Mononuclear cell (primary cell): ENCODE data around the gene ATP5PO. TPM values are rescaled to one million over a fixed set of nuclear protein-coding genes. Genes with fewer than 3 reads are reported as not detected.

Source experiments
- H3K27me3 ChIP-seq: 2 replicates; pipeline ENCODE4 v1.6.0; 2011; ENCODE audit warnings: low read length, control low read depth; ENCODE audit not compliant: insufficient read depth
- H3K4me1 ChIP-seq: 2 replicates; pipeline ENCODE4 v1.5.1; 2011; ENCODE audit warnings: mild to moderate bottlenecking, low read length, control low read depth; ENCODE audit not compliant: insufficient read depth
- H3K4me3 ChIP-seq: 2 replicates; pipeline ENCODE4 v1.5.1; 2011; ENCODE audit warnings: mild to moderate bottlenecking, low read length, moderate library complexity
- H3K9me3 ChIP-seq: 2 replicates; pipeline ENCODE4 v1.5.1; 2011; ENCODE audit warnings: low read depth, mild to moderate bottlenecking, control low read depth, low read length
- total RNA-seq: library from RNA; depleted of rRNA; stranded (reverse); fragments of >200 nt; gene quantifications from one replicate; pipeline ENCODE4 v1.2.3, GENCODE V29; 2012

The ATP5PO gene
- total RNA-seq, 1 donor, result 118 TPM

DNA sequence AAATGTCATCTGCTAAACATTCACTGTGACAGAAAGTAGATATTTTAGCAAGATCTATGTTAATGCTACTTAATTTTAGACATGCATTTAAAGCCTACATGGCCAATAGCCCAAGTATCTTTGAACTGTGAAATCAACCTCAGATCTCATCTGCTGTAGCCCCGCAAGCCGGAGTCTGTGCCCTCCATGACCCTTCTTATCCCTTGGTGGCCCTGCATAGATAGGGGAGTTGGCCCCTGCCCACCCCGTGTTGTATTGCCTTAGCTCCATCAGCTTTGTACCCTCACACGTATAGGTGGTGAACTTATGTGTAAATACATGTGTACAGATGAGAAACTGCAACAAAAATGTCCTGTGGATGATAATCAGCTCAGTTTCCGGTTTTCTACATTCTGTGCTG, 18.5 kb downstream of the ATP5PO start:
- Histone ChIP-seq H3K4me3 (no peak overlapping the region), H3K27me3 (no peaks in the 10 kb centered on the region), H3K4me1 (peaks cover 7% of the 10 kb centered on the region), H3K9me3 (no peaks in the 10 kb centered on the region)

DNA sequence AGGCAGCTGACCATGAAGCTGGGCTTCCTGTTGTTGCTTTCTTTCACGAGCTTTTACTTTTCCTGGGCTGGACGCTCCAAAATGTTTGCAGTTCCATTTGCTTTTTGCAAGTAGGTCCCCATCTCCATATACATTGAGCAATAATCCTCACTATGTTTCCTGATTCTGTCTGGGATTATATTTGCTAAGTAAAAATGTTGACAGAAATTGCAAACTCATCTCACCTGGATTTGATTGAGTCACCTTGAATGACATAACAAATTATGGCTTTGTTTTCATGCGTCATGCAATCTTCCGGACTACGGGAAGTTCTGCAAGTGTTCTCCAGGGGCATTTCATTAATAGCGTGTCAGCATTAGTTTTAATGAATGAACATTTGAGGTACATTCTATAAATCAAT, 18.9 kb downstream of the ATP5PO start:
- Histone ChIP-seq H3K4me3 (no peak overlapping the region), H3K9me3 (no peaks in the 10 kb centered on the region), H3K27me3 (no peaks in the 10 kb centered on the region), H3K4me1 (peaks cover 7% of the 10 kb centered on the region)

DNA sequence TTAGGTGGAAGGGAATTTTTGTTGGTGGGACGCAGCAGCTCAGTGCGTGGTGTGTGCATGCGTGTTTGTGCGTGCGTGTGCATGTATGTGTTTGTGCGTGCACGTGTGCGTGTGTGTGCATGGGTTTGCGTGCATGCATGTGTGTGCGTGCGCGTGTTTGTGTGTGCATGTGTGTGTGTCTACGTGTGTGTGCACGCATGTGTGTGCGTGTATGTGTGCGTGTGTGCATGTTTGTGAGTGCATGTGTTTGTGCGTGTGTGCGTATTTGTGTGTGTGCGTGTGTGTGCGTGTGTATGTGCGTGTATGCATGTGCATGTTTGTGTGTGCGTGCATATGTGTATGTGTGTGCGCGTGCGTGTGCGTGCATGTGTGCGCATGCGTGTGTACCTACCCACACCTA, 20.2 kb downstream of the ATP5PO start:
- Histone ChIP-seq H3K9me3 (no peaks in the 10 kb centered on the region), H3K27me3 (no peaks in the 10 kb centered on the region), H3K4me1 (peaks cover 7% of the 10 kb centered on the region), H3K4me3 (no peak overlapping the region)

DNA sequence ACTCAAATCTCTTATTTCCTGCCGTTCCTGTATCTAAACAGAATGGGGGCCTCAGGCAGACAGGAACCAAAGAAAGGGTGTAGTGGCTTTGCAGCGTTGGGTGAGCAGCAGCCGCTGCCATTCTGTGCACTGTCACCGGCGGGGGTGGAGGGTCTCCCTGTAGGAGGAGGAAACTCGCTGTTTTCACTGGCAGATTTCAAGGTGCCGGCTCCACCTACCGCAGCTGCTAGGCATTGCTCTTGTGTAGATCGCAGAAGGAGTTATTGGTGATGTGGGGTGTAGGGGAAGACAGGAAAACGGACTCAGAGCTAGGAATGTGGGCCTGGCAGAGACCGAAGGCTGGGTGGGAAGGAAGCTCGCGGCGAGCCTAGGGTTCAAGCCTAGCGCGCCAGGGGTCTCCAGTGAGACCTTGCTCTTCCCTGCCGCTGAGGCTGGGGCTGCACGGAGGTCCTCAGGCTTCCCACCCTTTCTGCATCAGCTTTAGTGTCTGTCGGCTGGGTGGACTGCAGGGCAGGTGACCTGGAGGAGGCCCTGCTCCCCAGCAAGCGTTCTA, 20.8 kb downstream of the ATP5PO start:
- Histone ChIP-seq H3K4me3 (no peak overlapping the region), H3K9me3 (no peaks in the 10 kb centered on the region), H3K27me3 (no peaks in the 10 kb centered on the region), H3K4me1 (peaks cover 7% of the 10 kb centered on the region)

DNA sequence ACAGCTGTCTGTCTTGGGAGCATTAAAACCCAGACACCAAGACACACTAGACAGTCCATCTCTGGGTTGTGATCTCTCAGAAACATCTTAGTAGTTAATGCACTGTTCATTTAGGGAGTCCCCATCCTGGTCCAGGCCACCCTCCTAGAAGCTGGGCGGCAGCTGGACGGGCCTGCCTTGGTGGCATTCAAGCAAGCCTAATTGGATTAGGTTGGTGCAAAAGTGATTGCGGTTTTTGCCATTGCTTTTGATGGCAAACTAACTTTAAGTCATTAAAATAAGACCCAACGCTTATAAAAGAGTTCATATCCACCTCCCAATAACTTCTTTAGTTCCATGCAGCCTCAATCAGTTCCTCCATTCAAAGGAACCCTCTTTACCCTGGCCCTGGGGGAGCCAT, 21.7 kb downstream of the ATP5PO start:
- H3K27me3 ChIP-seq, result no peaks in the 10 kb centered on the region
- H3K9me3 ChIP-seq, result no peaks in the 10 kb centered on the region
- H3K4me3 ChIP-seq, result no peak overlapping the region
- H3K4me1 ChIP-seq, result peaks cover 7% of the 10 kb centered on the region

DNA sequence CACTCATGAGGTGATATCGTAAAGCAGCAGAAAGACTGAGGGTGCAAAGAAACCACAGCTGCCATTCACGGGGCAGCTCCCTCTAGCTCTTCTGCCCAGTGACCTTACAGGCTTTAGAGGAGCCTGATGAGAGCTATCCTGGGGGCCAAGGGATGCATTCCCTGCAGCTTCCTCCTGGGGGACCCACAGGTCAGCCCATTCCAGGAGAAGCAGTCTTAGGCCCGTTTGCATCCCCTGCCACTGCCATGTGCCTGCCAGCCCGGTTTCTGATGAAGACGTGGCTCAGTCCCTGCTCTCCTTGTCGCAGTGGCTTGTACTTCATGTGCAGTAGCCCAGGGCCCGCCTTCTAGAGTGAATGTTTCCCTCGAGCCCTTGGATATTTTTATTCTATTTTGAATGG, 22.8 kb downstream of the ATP5PO start:
- Histone ChIP-seq H3K4me1 (peaks cover 7% of the 10 kb centered on the region), H3K4me3 (no peak overlapping the region), H3K9me3 (no peaks in the 10 kb centered on the region), H3K27me3 (no peaks in the 10 kb centered on the region)

DNA sequence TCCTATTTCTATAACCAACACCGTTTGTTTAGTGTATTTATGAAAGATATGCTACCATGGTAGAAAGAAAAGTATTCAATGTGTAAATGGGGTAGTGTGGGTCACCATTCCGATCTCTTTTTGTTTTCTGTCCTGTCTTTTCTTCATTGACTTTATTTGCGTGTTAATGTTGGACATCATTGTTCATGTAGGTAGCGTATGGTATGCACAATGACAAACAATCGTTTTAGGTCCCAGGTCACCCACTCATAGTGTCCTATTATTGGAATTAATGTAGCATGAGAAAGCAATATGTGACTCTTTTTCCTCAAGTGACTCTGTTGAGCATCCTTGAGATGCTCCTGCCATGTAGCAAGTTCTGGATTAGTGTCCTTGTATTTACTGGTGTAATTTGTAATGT, 25.4 kb downstream of the ATP5PO start:
- no peak overlapping the region for H3K4me3 ChIP-seq
- H3K4me1 ChIP-seq, result peaks cover 7% of the 10 kb centered on the region
- no peaks in the 10 kb centered on the region for H3K9me3 ChIP-seq
- no peaks in the 10 kb centered on the region for H3K27me3 ChIP-seq

DNA sequence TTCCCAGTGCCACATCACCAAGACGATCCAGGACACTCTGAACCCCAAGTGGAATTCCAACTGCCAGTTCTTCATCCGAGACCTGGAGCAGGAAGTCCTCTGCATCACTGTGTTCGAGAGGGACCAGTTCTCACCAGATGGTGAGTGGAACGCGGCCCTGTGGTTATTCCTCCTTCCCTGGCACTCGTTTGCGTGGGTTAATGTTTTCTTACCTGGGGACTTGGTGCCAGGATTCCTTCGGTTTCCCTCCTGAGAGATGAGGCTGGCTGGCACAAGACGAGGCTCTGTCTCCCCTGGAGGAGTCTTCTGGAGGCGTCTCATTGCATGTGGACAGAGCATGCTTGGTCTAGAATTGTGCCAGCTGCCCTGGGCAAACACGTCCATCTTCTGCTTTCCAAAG, 29.3 kb downstream of the ATP5PO start:
- H3K27me3 ChIP-seq, result no peaks in the 10 kb centered on the region
- no peaks in the 10 kb centered on the region for H3K4me1 ChIP-seq
- no peak overlapping the region for H3K4me3 ChIP-seq
- H3K9me3 ChIP-seq, result no peaks in the 10 kb centered on the region

GRCh38 chr21:33885172-33885514, 30.5 kb downstream of the ATP5PO start:
- Histone ChIP-seq H3K27me3 (no peaks in the 10 kb centered on the region), H3K4me3 (no peak overlapping the region), H3K9me3 (no peaks in the 10 kb centered on the region), H3K4me1 (no peaks in the 10 kb centered on the region)

- Histone ChIP-seq H3K27me3 (no peaks in the 10 kb centered on the region), H3K9me3 (no peaks in the 10 kb centered on the region), H3K4me3 (no peak overlapping the region), H3K4me1 (no peaks in the 10 kb centered on the region)
Measured at GRCh38 chr21:33884376-33885171, 31.0 kb downstream of the ATP5PO start.

- Histone ChIP-seq H3K4me1 (no peaks in the 10 kb centered on the region), H3K4me3 (no peak overlapping the region), H3K9me3 (no peaks in the 10 kb centered on the region), H3K27me3 (no peaks in the 10 kb centered on the region)
Measured at GRCh38 chr21:33883118-33883517, 32.5 kb downstream of the ATP5PO start.

- no peaks in the 10 kb centered on the region for H3K9me3 ChIP-seq
- no peaks in the 10 kb centered on the region for H3K27me3 ChIP-seq
- H3K4me3 ChIP-seq, result no peak overlapping the region
- H3K4me1 ChIP-seq, result no peaks in the 10 kb centered on the region
Measured at GRCh38 chr21:33881689-33882440, 33.7 kb downstream of the ATP5PO start.

DNA sequence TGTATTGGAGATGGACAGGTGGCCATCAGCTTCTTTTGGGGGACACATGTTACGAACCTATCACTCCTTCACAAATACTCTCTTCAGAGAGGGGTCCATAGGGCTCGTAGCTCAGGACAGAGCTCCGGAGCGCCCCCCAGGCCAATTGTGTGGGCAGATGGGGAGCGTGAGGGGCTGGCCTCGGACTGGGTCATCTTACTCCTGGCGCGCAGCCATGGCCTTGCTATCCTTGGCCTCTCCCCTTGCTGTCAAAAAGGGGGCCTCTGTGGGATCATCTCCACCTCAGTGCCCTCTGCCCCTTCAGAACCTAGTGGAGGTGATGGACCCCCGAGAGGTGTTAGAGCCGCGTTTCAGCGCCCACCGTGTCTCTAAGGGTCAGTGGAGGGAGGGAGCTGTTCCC, 35.0 kb downstream of the ATP5PO start:
- no peaks in the 10 kb centered on the region for H3K9me3 ChIP-seq
- no peak overlapping the region for H3K4me3 ChIP-seq
- H3K4me1 ChIP-seq, result no peaks in the 10 kb centered on the region
- H3K27me3 ChIP-seq, result no peaks in the 10 kb centered on the region

GRCh38 chr21:33878824-33879223, 36.8 kb downstream of the ATP5PO start:
- H3K9me3 ChIP-seq, result no peaks in the 10 kb centered on the region
- H3K4me1 ChIP-seq, result no peaks in the 10 kb centered on the region
- H3K4me3 ChIP-seq, result no peak overlapping the region
- H3K27me3 ChIP-seq, result no peaks in the 10 kb centered on the region

DNA sequence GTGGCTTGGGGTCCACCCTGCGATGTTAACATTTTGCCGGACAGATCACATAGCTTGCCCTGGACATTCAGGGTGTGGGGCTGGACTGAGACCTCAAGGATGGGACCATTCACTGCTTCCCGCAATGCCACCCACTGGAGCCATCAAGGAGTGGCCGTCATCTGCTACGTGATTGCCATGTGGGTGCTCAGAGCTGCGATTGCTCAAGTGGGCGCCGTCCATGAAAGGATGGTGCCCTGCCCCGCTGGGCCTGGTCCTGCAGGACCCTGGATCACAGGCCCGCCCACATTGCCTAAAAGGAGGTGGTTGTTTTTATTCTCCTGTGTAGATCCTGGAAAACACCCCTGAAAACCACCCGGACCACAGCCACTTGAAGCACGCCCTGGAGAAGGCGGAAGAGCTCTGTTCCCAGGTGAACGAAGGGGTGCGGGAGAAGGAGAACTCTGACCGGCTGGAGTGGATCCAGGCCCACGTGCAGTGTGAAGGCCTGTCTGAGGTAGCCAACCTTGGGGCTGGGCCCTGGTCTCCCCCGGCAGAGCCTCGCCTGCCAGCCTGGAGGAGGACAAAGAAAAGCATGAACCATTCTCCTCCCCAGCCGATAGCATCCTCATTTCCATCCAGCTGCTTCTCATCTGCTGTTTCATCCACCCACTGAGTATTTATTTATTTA, 40.4 kb downstream of the ATP5PO start:
- Histone ChIP-seq H3K9me3 (no peaks in the 10 kb centered on the region), H3K4me3 (no peak overlapping the region), H3K4me1 (no peaks in the 10 kb centered on the region), H3K27me3 (no peaks in the 10 kb centered on the region)
